Measurements from ENCODE around the gene EXOC2.

DNA sequence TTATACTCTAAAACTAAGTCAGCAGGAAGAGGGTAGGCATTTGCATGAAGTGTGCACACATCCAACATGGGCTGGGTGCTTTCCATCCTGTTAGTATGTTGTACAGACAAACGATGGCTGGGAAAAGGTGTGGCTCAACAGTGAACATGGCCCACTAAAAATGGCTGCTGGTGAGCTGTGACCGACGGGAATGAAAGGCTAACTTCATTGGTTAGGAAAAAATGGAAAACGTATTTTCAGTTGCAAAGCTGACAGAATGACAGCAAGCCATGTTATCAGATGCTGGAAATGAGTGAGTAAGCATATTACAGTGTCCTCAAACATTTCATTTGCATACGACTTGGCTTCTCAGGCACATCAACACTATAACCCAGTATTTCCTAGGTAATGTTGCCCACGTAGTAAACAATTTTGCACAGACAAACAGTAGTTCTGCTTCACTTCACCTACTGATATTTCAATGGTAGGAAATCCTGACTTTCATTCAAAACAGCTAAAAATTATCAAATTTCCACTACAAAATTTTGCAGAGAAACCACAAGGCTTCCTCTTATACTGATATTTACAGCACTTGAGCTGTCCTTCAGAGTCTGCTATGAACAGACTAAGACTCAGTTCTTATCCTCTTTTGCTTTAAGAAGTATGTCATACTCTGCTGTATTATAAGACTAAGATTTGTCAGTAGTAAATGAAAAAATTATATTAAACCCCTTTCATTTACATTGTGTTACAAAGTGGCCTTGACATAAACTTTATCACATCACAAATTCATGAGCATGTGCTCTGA lies 202.5 kb downstream of the EXOC2 start:
- TF ChIP-seq EZH2 (IDR thresholded peaks at IDR 0.05) (no peak), CTCF (IDR thresholded peaks at IDR 0.05) (no peak)
